ENCODE results near the gene UCP2.

UCP2 gene

DNA sequence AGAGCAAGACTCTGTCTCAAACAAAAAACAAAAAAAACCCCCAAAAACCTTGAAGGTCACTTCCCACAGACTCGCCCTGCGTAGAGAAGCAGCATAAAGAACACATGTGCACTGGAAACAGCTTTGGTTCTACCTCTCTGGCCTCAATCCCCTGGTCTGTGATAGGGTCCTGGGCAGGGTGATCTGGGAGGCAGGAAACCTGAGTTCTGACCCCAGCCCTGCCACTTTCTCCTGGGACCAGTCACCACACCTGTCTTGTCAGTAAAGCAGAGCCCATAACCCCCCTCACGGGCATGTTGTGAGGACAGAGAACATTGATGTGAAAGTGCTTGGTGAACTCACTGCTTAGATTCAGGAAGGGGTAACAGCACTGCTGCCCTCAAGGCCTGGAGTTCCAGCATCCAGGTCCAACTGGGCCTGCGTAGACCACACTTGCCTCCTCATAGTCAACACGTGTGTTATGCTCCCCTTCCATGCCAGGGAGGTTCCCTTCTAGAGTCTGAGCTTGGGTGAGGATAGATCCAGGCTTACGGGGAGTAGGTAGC is 11.4 kb downstream of the UCP2 start:
- DNase-seq (ENCODE audit: low read depth, low spot score) = no peak

- DNase-seq (ENCODE audit: low read depth, low spot score) = no peak
These were observed 12.4 kb downstream of the UCP2 start for GRCh38 chr11:73969991-73970800.

- no peak for DNase-seq (ENCODE audit: low read depth, low spot score)
These were observed 13.6 kb downstream of the UCP2 start for GRCh38 chr11:73969091-73969490.

DNA sequence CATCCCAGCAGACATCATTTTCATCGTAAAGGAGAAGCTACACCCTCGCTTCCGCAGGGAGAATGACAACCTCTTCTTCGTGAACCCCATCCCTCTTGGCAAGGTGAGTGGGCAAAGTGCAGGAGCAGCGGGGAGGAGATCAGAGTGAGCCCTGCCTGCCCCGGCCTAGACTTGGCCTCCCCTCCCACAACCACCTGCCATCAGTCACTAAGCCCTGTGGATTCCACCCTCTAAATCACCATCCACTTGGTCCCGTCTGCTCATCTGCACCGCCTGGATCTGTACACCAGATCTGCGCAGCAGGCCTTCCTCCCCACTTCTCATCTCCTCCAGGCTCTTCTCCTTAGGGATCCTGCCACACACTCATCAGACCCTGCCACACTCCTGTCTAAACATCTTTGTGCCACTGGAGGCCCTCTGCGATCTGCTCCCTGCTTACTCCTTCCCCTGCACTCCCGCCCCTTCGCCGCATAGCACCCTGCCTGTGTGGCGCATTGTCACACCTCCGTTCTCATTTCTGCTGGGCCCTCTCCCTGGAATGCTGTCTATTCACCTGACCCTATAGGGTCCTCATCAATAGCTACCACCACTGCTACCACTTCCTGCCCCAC is 14.2 kb downstream of the UCP2 start:
- DNase-seq (ENCODE audit: low read depth, low spot score) = no peak

GRCh38 chr11:73965764-73966121 is 16.9 kb downstream of the UCP2 start:
- DNase-seq (ENCODE audit: low read depth, low spot score) = no peak

GRCh38 chr11:73965076-73965763 is 17.4 kb downstream of the UCP2 start:
- DNase-seq (ENCODE audit: low read depth, low spot score) = no peak

DNA sequence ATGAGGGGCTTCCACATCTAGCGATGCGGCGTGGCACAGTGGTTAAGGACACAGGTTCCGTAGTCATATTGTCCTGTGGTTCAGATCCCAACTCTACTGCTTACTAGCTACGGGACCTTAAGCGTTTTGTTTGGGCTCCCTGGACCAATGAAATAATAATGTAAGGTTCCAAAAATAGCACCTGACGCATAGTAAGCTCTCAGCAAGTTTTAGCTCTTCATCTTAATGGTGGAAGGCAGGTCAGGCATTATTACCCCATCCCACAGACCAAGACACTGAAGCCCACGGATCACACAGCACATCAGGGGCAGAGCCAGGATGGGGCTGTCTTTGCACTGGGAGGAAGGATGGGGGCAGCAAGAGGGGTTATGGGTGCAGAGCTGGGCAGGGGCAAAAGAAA is 18.8 kb downstream of the UCP2 start:
- no peak for DNase-seq (ENCODE audit: low read depth, low spot score)

DNA sequence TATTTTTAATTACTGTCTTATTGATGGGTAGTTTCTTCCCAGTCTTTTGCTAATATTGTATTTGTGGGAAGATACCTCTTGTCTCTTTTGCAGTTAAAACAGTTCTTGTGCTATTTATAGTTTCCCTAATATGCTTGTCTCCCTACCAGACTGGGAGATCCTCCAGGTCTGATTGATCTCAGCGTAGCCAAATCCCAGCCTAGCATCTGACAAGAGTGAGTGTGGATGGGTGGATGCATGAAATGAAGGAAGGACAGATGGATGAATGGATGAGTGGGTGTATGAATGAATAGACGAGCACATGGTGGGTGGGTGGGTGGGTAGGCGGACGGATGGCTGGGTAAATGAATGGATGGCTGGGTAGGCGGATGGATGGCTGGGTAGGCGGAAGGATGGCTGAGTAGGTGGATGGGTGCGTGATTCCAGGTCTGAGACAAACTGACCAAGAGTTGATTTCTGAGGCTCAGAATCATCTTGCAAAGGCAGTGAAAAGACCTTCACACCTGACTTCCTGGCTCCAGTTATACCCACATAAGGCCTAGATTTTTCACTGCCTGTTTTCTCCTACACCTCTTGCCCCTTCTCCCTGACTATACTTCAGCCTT is 20.4 kb downstream of the UCP2 start:
- DNase-seq (ENCODE audit: low read depth, low spot score) = no peak

- no peak for DNase-seq (ENCODE audit: low read depth, low spot score)
These were observed 21.3 kb downstream of the UCP2 start for GRCh38 chr11:73961321-73961720.

DNA sequence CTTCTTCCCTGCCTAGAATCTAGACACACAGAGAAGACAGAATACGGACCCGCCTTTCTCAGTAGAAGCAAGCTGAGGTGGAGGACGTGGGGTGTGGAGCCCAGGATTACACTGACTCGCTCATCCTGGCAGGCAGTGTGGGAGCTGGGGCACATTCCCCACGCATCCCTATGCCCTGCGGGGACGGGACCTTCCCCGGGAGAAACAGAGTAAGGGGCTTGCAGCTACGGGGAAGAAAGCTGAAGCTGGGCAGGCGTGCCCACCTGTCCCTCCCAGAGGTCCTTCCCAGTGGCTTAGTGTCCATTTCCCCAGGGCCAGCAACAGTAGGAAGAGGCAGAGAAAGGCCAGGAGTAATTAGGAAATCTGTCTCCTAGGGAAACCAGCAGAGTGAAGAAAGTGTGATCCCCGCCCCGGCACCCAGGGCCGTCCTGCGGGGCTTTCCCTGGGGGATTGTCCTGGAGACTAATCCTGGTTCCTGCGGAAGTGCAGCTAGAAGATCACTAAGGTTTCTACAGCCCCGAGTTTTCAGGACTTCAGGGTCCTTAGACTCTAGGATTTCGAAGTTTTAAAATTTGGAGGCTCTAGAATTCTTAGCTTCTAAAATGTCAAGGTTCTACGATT is 24.0 kb downstream of the UCP2 start:
- no peak for DNase-seq (ENCODE audit: low read depth, low spot score)

DNA sequence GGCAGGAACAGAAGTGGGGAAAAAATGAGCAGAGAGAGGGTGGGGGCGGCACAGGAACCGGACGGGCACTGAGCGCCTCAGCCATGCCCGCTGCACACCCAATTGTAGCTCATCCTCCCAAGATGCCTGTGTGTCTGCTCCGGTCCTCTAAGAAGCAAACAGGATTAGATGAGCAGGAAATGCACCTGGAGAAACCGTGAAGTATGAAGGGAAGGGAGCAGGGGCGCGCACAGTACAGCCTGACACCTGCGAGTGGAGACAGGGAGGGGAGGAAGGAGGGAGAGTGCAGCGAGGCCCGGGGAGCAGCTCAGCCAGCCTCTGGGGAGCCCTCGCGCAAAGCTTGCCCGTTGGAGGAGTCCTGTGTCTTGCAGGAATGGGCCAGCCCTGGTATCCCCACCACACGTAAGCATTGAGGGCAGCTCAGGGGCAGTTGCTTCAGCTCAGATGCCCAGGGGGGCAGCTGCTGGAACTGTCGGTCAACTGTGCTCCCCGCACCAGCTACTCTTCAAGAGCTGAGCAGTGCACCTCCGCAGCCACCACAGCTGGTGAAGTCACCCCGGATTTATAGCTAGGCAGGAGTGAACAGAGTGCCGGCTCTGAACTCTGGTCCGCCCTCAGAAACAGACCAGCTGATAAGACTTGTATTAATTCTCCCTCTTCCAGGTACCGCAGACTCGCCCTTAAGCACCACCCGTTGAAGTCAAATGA is 24.8 kb downstream of the UCP2 start:
- no peak for DNase-seq (ENCODE audit: low read depth, low spot score)

GRCh38 chr11:73956876-73957653 is 25.6 kb downstream of the UCP2 start:
- DNase-seq (ENCODE audit: low read depth, low spot score) = no peak

DNA sequence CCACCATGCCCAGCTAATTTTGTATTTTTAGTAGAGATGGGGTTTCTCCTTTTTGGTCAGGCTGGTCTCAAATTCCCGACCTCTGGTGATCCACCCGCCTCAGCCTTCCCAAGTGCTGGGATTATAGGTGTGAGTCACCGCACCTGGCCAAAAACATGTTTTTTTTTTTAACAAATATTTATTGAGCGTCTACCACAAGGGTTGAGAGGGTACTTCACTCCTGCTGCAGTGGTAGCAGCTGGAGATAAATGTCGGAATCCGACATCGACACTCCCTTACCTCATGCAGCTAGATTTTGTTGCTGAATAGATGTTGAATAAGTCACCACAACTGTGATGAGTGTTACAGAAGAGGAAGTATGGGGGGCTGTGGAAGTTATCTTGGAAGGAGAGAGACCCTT is 30.8 kb downstream of the UCP2 start:
- no peak for DNase-seq (ENCODE audit: low read depth, low spot score)

DNA sequence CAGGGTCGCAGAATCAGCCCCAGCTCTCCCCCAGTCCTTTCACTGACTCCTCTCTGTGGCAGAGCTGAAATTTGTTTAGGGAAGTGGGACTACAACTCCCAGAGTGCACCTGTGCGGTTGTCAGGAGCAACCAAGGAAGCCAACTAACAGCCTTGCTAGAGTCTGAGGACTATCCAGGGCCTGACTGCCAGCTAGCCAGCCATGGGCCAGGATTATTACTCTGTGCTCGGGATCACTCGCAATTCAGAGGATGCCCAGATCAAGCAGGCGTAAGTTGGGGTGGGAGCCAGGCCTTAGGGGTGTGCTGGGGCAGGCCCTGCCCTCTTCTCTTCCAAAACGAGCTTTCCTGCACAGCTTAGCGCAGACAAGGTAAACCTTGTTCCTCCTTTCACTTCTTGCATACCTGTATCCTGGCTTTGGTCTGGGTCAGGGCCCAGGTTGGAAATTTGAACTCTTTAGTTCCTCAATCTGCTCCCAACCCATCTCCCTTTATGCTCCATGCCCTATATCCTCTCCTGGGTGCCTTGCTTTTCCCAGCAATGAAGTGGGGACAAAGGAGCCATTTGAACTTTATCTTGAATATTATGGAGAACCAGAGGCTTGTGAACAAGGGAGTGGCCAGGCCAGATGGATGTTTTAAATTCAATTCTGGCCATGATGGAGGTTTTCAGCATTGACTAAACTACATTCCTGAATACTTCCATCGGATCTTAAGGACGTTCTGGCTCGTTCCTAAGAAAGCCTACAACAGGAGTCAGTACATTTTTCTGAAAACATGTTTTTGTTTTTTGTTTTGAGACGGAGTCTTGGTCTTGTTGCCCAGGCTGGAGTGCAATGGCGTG is 31.6 kb downstream of the UCP2 start, which contains the start of gene DNAJB13:
Gene DNAJB13, plus strand, starts transcription at position 158 of the 842 bp plus-strand sequence. Its CDS starts 44 bp downstream, at position 202.
- DNase-seq (ENCODE audit: low read depth, low spot score) = peak; percentile 65

- DNase-seq (ENCODE audit: low read depth, low spot score) = no peak
These were observed 32.7 kb downstream of the UCP2 start for GRCh38 chr11:73949912-73950311.

GRCh38 chr11:73949246-73949645 is 33.4 kb downstream of the UCP2 start:
- DNase-seq (ENCODE audit: low read depth, low spot score) = no peak

GRCh38 chr11:73946798-73947458 is 35.7 kb downstream of the UCP2 start:
- DNase-seq (ENCODE audit: low read depth, low spot score) = no peak

GRCh38 chr11:73945396-73945795 is 37.2 kb downstream of the UCP2 start:
- no peak for DNase-seq (ENCODE audit: low read depth, low spot score)

DNA sequence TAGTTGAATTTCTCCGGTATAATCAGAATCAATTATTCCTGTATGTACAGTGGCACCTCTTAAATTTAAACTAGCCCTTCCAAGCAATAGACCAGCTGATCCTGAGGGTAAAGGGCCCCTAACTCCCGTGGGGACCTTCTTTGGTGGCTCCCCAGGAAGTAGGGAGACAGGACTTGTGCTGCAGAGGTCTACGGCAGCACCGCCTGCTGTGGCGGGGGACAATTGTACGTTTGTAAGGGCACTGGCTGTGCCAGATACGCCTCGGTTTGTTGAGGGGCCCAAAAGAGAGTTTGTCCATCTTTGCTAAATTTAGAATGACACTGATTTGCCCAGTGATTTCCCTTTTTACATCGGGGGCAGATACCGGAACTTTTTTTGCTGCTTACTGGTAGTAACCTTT is 37.7 kb downstream of the UCP2 start:
- no peak for DNase-seq (ENCODE audit: low read depth, low spot score)

All from iPS DF 19.7 (cell line).